Measurements from ENCODE around the gene HERC6. TPM values are rescaled to one million over a fixed set of nuclear protein-coding genes. Genes with fewer than 3 reads are reported as not detected.

HERC6 gene
- polyA plus RNA-seq, 1 donor from 2014 or later: 0.33 TPM

- Histone ChIP-seq H3K27me3 (ENCODE audit: insufficient read depth, low read depth, low read length) (no peaks in the 10 kb centered on the region), H3K9me2 (ENCODE audit: insufficient read depth, low read length) (no peaks in the 10 kb centered on the region), H3K79me2 (replicated peaks; ENCODE audit: insufficient read depth, low read length) (no peaks in the 10 kb centered on the region), H3F3A (ENCODE audit: insufficient read depth, low read length, poor library complexity, severe bottlenecking) (no peaks in the 10 kb centered on the region), H3K4me2 (ENCODE audit: low read length) (no peak overlapping the region), H3K4me3 (ENCODE audit: low read length) (no peak overlapping the region), H3K27ac (ENCODE audit: low read length) (no peak overlapping the region), H3K9me3 (ENCODE audit: low read length) (no peaks in the 10 kb centered on the region), H2AFZ (ENCODE audit: low read depth, low read length) (no peak overlapping the region), H3K36me3 (ENCODE audit: insufficient read depth, low read length) (no peaks in the 10 kb centered on the region), H3K9ac (ENCODE audit: low read length) (no peak overlapping the region), H4K20me1 (ENCODE audit: insufficient read depth) (no peaks in the 10 kb centered on the region)
- no peak for TF ChIP-seq CTCF (IDR thresholded peaks at IDR 0.05; ENCODE audit: poor library complexity, severe bottlenecking)
- no peak for TF ChIP-seq EP300 (conservative IDR thresholded peaks at IDR 0.05; ENCODE audit: poor library complexity, severe bottlenecking)
- no peak for TF ChIP-seq POLR2AphosphoS5 (IDR thresholded peaks at IDR 0.05)
- TF ChIP-seq REST (IDR thresholded peaks at IDR 0.05; ENCODE audit: borderline replicate concordance): no peak
- no peak for TF ChIP-seq SMC3 (conservative IDR thresholded peaks at IDR 0.05; ENCODE audit: poor library complexity)
- TF ChIP-seq RAD21 (conservative IDR thresholded peaks at IDR 0.05): no peak
- no peak for TF ChIP-seq EZH2 (IDR thresholded peaks at IDR 0.05; ENCODE audit: borderline replicate concordance, insufficient read depth, low read length, poor library complexity, severe bottlenecking)
- no peak for TF ChIP-seq MXI1 (conservative IDR thresholded peaks at IDR 0.05; ENCODE audit: poor library complexity, severe bottlenecking)
- TF ChIP-seq TAF1 (IDR thresholded peaks at IDR 0.05; ENCODE audit: low read depth): no peak
These were observed 26.5 kb upstream of the HERC6 start for GRCh38 chr4:88352062-88352740.

- H3F3A ChIP-seq (ENCODE audit: insufficient read depth, low read length, poor library complexity, severe bottlenecking): no peaks in the 10 kb centered on the region
- H3K4me2 ChIP-seq (ENCODE audit: low read length): no peak overlapping the region
- H3K4me3 ChIP-seq (ENCODE audit: low read length): no peak overlapping the region
- H2AFZ ChIP-seq (ENCODE audit: low read depth, low read length): no peak overlapping the region
- TF ChIP-seq REST (IDR thresholded peaks at IDR 0.05; ENCODE audit: borderline replicate concordance) (no peak), EZH2 (IDR thresholded peaks at IDR 0.05; ENCODE audit: borderline replicate concordance, insufficient read depth, low read length, poor library complexity, severe bottlenecking) (no peak), TAF1 (IDR thresholded peaks at IDR 0.05; ENCODE audit: low read depth) (no peak), POLR2AphosphoS5 (IDR thresholded peaks at IDR 0.05) (no peak), SMC3 (conservative IDR thresholded peaks at IDR 0.05; ENCODE audit: poor library complexity) (no peak), EP300 (conservative IDR thresholded peaks at IDR 0.05; ENCODE audit: poor library complexity, severe bottlenecking) (no peak), CTCF (IDR thresholded peaks at IDR 0.05; ENCODE audit: poor library complexity, severe bottlenecking) (no peak), RAD21 (conservative IDR thresholded peaks at IDR 0.05) (no peak), MXI1 (conservative IDR thresholded peaks at IDR 0.05; ENCODE audit: poor library complexity, severe bottlenecking) (no peak)
- no peaks in the 10 kb centered on the region for H3K27me3 ChIP-seq (ENCODE audit: insufficient read depth, low read depth, low read length)
- H3K79me2 ChIP-seq (replicated peaks; ENCODE audit: insufficient read depth, low read length): no peaks in the 10 kb centered on the region
- H3K9me2 ChIP-seq (ENCODE audit: insufficient read depth, low read length): no peaks in the 10 kb centered on the region
- H4K20me1 ChIP-seq (ENCODE audit: insufficient read depth): no peaks in the 10 kb centered on the region
- H3K9me3 ChIP-seq (ENCODE audit: low read length): no peaks in the 10 kb centered on the region
- H3K36me3 ChIP-seq (ENCODE audit: insufficient read depth, low read length): no peaks in the 10 kb centered on the region
- no peak overlapping the region for H3K9ac ChIP-seq (ENCODE audit: low read length)
- H3K27ac ChIP-seq (ENCODE audit: low read length): no peak overlapping the region
These were observed 25.3 kb upstream of the HERC6 start for GRCh38 chr4:88353324-88353723.

All from neural cell (in vitro differentiated cells).